CMK (cell line): Measurements from ENCODE around the gene CLINT1.
A peak's percentile ranks its signal among the peaks of the same experiment; 100 is the strongest.

ENCODE experiments used
- DNase-seq: peaks from one replicate; pipeline ENCODE4 v3.0.0-alpha.2; 2010; ENCODE audit warnings: low read depth

Gene CLINT1

GRCh38 chr5:157758706-157759105 lies 100.2 kb downstream of the CLINT1 start:
- no peak for DNase-seq

- DNase-seq, result no peak
These were observed 102.8 kb downstream of the CLINT1 start for GRCh38 chr5:157756122-157756521.

GRCh38 chr5:157750320-157750719 lies 108.6 kb downstream of the CLINT1 start:
- no peak for DNase-seq

GRCh38 chr5:157749462-157749799 lies 109.5 kb downstream of the CLINT1 start:
- no peak for DNase-seq

- no peak for DNase-seq
These were observed 110.0 kb downstream of the CLINT1 start for GRCh38 chr5:157748760-157749461.

- no peak for DNase-seq
These were observed 110.9 kb downstream of the CLINT1 start for GRCh38 chr5:157747766-157748700.

- DNase-seq, result no peak
These were observed 111.7 kb downstream of the CLINT1 start for GRCh38 chr5:157747173-157747740.

GRCh38 chr5:157745041-157745456 lies 113.9 kb downstream of the CLINT1 start:
- DNase-seq, result no peak

GRCh38 chr5:157744051-157745011 lies 114.6 kb downstream of the CLINT1 start:
- no peak for DNase-seq

- peak; percentile 42 for DNase-seq
These were observed 115.5 kb downstream of the CLINT1 start, which contains the start of gene LSM11 for GRCh38 chr5:157743163-157744050. Gene LSM11 (plus strand): TSS chr5:157743712. CDS start chr5:157743751, 39 bp downstream.

- DNase-seq, result no peak
These were observed 117.8 kb downstream of the CLINT1 start for GRCh38 chr5:157741131-157741530.

GRCh38 chr5:157740229-157740610 lies 118.7 kb downstream of the CLINT1 start:
- no peak for DNase-seq

- DNase-seq, result no peak
These were observed 119.3 kb downstream of the CLINT1 start for GRCh38 chr5:157739388-157740228.

GRCh38 chr5:157735991-157736390 lies 123.0 kb downstream of the CLINT1 start:
- no peak for DNase-seq
